SK-N-SH treated with all-trans-retinoic acid at 6 μM for 48 hours (cell line): ENCODE data around the gene SNPH.

Experiments used
- ATAC-seq: fragments of 200-7000 bp; cut with Tn5 transposase; 3 replicates; pipeline ENCODE4 v1.9.1; 2020; ENCODE audit warnings: mild to moderate bottlenecking, moderate library complexity
- BACH2 ChIP-seq: fragments of 250-450 bp; sonication (Bioruptor Pico); IDR thresholded peaks from 2 replicates; pipeline ENCODE4 v1.9.0; 2021; ENCODE audit warnings: mild to moderate bottlenecking, borderline replicate concordance
- CREB5 ChIP-seq: fragments of 250-450 bp; sonication (Bioruptor Pico); IDR thresholded peaks from 2 replicates; pipeline ENCODE4 v1.5.1; 2020; ENCODE audit warnings: low read depth, mild to moderate bottlenecking, moderate library complexity
- CSDC2 ChIP-seq: fragments of 250-450 bp; sonication (Bioruptor Pico); IDR thresholded peaks from 2 replicates; pipeline ENCODE4 v1.5.0; 2020; ENCODE audit warnings: mild to moderate bottlenecking, moderate library complexity
- CSRNP3 ChIP-seq: fragments of 250-450 bp; sonication (Bioruptor Pico); IDR thresholded peaks from 2 replicates; pipeline ENCODE4 v1.5.1; 2021; ENCODE audit warnings: mild to moderate bottlenecking, moderate library complexity
- GLIS3 ChIP-seq: fragments of 250-450 bp; sonication (Bioruptor Pico); IDR thresholded peaks from 2 replicates; pipeline ENCODE4 v1.5.0; 2020; ENCODE audit warnings: mild to moderate bottlenecking, moderate library complexity
- ISL1 ChIP-seq: fragments of 250-450 bp; sonication (Bioruptor Pico); IDR thresholded peaks from 2 replicates; pipeline ENCODE4 v2.1.2; 2022; ENCODE audit warnings: mild to moderate bottlenecking, moderate library complexity
- OSR1 ChIP-seq: fragments of 250-450 bp; sonication (Bioruptor Pico); IDR thresholded peaks from 2 replicates; pipeline ENCODE4 v1.8.0; 2022; ENCODE audit warnings: moderate library complexity, mild to moderate bottlenecking, inconsistent platforms
- PATZ1 ChIP-seq: fragments of 250-450 bp; sonication (Bioruptor Pico); IDR thresholded peaks from 2 replicates; pipeline ENCODE4 v1.8.0; 2020; ENCODE audit warnings: mild to moderate bottlenecking, moderate library complexity, borderline replicate concordance
- POU6F1 ChIP-seq: fragments of 250-450 bp; sonication (Bioruptor Pico); IDR thresholded peaks from 2 replicates; pipeline ENCODE4 v1.8.0; 2021; ENCODE audit warnings: low read depth, mild to moderate bottlenecking, moderate library complexity, borderline replicate concordance
- PPARA ChIP-seq: fragments of 250-450 bp; sonication (Bioruptor Pico); IDR thresholded peaks from 2 replicates; pipeline ENCODE4 v1.5.0; 2020; ENCODE audit warnings: mild to moderate bottlenecking, borderline replicate concordance
- RARB ChIP-seq: fragments of 250-450 bp; sonication (Bioruptor Pico); IDR thresholded peaks from 2 replicates; pipeline ENCODE4 v1.8.0; 2021; ENCODE audit warnings: mild to moderate bottlenecking, moderate library complexity
- SNAI2 ChIP-seq: fragments of 250-450 bp; sonication (Bioruptor Pico); IDR thresholded peaks from 2 replicates; pipeline ENCODE4 v1.5.0; 2020; ENCODE audit warnings: mild to moderate bottlenecking, moderate library complexity
- TCF4 ChIP-seq: fragments of 250-450 bp; sonication (Bioruptor Pico); IDR thresholded peaks from 2 replicates; pipeline ENCODE4 v1.8.0; 2021; ENCODE audit warnings: mild to moderate bottlenecking, moderate library complexity, borderline replicate concordance
- TSHZ2 ChIP-seq: fragments of 250-450 bp; sonication (Bioruptor Pico); IDR thresholded peaks from 2 replicates; pipeline ENCODE4 v1.5.0; 2020; ENCODE audit warnings: mild to moderate bottlenecking, moderate library complexity
- ZFP3 ChIP-seq: fragments of 250-450 bp; sonication (Bioruptor Pico); IDR thresholded peaks from 2 replicates; pipeline ENCODE4 v1.5.0; 2020; ENCODE audit warnings: mild to moderate bottlenecking, moderate library complexity
- ZFP30 ChIP-seq: fragments of 450-650 bp; formaldehyde crosslinking; IDR thresholded peaks from 2 replicates; pipeline ENCODE4 v1.5.0; 2022; ENCODE audit warnings: mild to moderate bottlenecking, moderate library complexity

The SNPH gene

DNA sequence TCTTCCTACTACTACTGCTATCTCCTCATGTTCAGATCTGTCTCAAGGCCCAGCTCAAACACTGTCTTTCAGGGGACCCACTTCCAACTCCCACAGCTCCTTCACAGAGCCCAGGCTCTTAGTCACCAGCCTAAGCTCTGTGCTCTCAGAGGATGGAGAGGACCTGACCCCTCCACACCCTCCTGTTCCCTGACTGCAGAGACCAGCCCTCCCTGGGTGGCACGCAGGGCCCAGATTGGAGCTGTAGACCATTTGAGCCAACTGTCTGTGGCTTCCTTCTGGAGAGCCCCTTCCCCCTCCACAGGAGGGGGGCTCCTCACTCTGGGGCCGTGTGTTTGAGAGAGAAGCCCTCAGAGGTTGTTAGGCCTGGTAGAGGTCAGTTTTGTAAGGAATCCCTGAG, 9.8 kb downstream of the SNPH start (continued):
- TF ChIP-seq PATZ1 (no peak), TSHZ2 (CRISPR knock-in tag) (no peak)

DNA sequence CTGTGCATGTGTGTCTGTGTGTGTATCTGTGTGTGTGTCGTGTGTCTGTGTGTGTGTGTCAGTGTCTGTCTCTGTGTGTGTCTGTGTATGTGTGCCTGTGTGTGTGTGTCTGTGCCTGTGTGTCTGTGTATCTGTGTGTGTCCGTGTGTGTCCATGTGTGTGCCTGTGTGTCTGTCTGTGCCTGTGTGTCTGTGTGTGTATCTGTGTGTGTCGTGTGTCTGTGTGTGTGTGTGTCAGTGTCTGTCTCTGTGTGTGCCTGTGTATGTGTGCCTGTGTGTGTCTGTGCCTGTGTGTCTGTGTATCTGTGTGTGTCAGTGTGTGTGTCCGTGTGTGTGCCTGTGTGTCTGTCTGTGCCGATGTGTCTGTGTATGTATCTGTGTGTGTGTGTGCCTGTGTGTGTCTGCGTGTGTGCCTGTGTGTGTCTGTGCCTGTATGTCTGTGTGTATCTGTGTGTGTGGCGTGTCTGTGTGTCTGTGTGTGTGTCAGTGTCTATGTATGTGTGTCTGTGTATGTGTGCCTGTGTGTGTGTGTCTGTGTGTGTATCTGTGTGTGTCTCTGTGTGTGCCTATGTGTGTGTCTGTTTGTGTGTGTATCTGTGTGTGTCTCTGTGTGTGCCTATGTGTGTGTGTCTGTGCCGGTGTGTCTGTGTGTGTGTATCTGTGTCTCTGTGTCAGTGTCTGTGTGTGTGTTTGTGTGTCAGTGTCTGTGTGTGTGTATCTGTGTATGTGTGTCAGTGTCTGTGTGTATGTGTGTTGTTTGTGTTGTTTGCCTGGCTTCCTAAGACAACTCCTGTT, 11.6 kb downstream of the SNPH start:
- ATAC-seq: no peak
- no peak for TF ChIP-seq ISL1 (CRISPR knock-in tag)
- no peak for TF ChIP-seq CREB5 (CRISPR knock-in tag)
- no peak for TF ChIP-seq ZFP30
- TF ChIP-seq RARB (CRISPR knock-in tag): no peak
- no peak for TF ChIP-seq PPARA (CRISPR knock-in tag)
- TF ChIP-seq SNAI2: no peak
- TF ChIP-seq ZFP3 (CRISPR knock-in tag): no peak
- no peak for TF ChIP-seq POU6F1 (CRISPR knock-in tag)
- no peak for TF ChIP-seq CSRNP3
- TF ChIP-seq OSR1 (CRISPR knock-in tag): no peak
- no peak for TF ChIP-seq GLIS3 (CRISPR knock-in tag)
- no peak for TF ChIP-seq CSDC2 (CRISPR knock-in tag)
- TF ChIP-seq BACH2 (CRISPR knock-in tag): no peak
- TF ChIP-seq TCF4 (CRISPR knock-in tag): no peak
- TF ChIP-seq, all 23 proteins: peak for 0

- ATAC-seq: no peak
- TF ChIP-seq CSRNP3: no peak
- TF ChIP-seq, all 23 proteins: peak for 0
Measured at GRCh38 chr20:1278993-1279392, 12.9 kb downstream of the SNPH start.
